Fibroblast of villous mesenchyme (primary cell): Measurements from ENCODE around the gene HDAC9. TPM values are rescaled to one million over a fixed set of nuclear protein-coding genes. Genes with fewer than 3 reads are reported as not detected.

ENCODE experiments used
- DNase-seq: peaks from one replicate; pipeline ENCODE4 v3.0.0-alpha.2; 2010; ENCODE audit warnings: low read depth
- H3K4me3 ChIP-seq: 2 replicates; pipeline ENCODE4 v1.5.1; 2011; ENCODE audit warnings: low read depth, mild to moderate bottlenecking, low read length
- CTCF ChIP-seq: IDR thresholded peaks from 2 replicates; pipeline ENCODE4 v1.5.1; 2012; ENCODE audit warnings: low read depth, mild to moderate bottlenecking, low read length; ENCODE audit not compliant: insufficient read depth
- total RNA-seq: library from RNA; depleted of rRNA; stranded (reverse); fragments of >200 nt; gene quantifications from 2 replicates; pipeline ENCODE4 v1.2.3, GENCODE V29; 2012

Gene HDAC9
- total RNA-seq, 1 donor = 16.8 TPM

GRCh38 chr7:18498341-18498740, 2.8 kb downstream of the HDAC9 start:
- DNase-seq = no peak
- no peak overlapping the region for H3K4me3 ChIP-seq
- TF ChIP-seq CTCF = no peak

- H3K4me3 ChIP-seq = no peak overlapping the region
- DNase-seq = no peak
- no peak for TF ChIP-seq CTCF
Observed at GRCh38 chr7:18499407-18500177, 4.0 kb downstream of the HDAC9 start.

GRCh38 chr7:18503126-18503866, 7.7 kb downstream of the HDAC9 start:
- no peak for DNase-seq
- TF ChIP-seq CTCF = no peak
- H3K4me3 ChIP-seq = no peak overlapping the region

- H3K4me3 ChIP-seq = no peak overlapping the region
- no peak for DNase-seq
- no peak for TF ChIP-seq CTCF
Observed at GRCh38 chr7:18504965-18505364, 9.4 kb downstream of the HDAC9 start.

GRCh38 chr7:18505870-18506460, 10.4 kb downstream of the HDAC9 start:
- TF ChIP-seq CTCF = no peak
- no peak overlapping the region for H3K4me3 ChIP-seq
- DNase-seq = peak; percentile 21

- H3K4me3 ChIP-seq = no peak overlapping the region
- peak; percentile 65 for DNase-seq
- TF ChIP-seq CTCF = no peak
Observed at GRCh38 chr7:18508443-18509427, 13.2 kb downstream of the HDAC9 start.
